ENCODE measurements around the gene CRACDL. TPM values are rescaled to one million over a fixed set of nuclear protein-coding genes. Genes with fewer than 3 reads are reported as not detected.

The CRACDL gene
- total RNA-seq, 1 experiment from 2014 or later: not detected

GRCh38 chr2:98903767-98904485, 32.1 kb downstream of the CRACDL start:
- no peak overlapping the region for H2AFZ ChIP-seq (ENCODE audit: low read length)
- no peak overlapping the region for H3K4me3 ChIP-seq (ENCODE audit: low read length)
- no peak for ATAC-seq
- CTCF ChIA-PET: no interaction called here
- no TSS peak for BruUV-seq (replicated peaks)
- H3F3A ChIP-seq (ENCODE audit: low read length, unreplicated experiment): no peaks in the 10 kb centered on the region
- no peak overlapping the region for H3K27ac ChIP-seq (ENCODE audit: low read length)
- DNase-seq: no peak
- POLR2A ChIA-PET (ENCODE audit: unreplicated experiment): no interaction called here
- TF ChIP-seq EZH2phosphoT487 (IDR thresholded peaks at IDR 0.05; ENCODE audit: borderline replicate concordance, low read length): no peak
- H3K9me3 ChIP-seq (ENCODE audit: low read length): no peaks in the 10 kb centered on the region
- no peak overlapping the region for H3K9ac ChIP-seq (ENCODE audit: low read length)
- H4K20me1 ChIP-seq (ENCODE audit: low read length): no peaks in the 10 kb centered on the region
- no peak overlapping the region for H3K4me2 ChIP-seq (ENCODE audit: low read length)
- H3K9me2 ChIP-seq (replicated peaks; ENCODE audit: low read length): no peaks in the 10 kb centered on the region
- peaks cover 10% of the 10 kb centered on the region for H3K4me1 ChIP-seq (ENCODE audit: insufficient read depth, low read length)
- no peaks in the 10 kb centered on the region for H3K79me2 ChIP-seq (ENCODE audit: low read length)
- no peaks in the 10 kb centered on the region for H3K36me3 ChIP-seq (ENCODE audit: low read depth, low read length)
- intact Hi-C loops (cut with micrococcal nuclease): no loop called here
- H3K27me3 ChIP-seq (ENCODE audit: low read length): no peaks in the 10 kb centered on the region

GRCh38 chr2:98903064-98903355, 33.0 kb downstream of the CRACDL start:
- H3K9me3 ChIP-seq (ENCODE audit: low read length): no peaks in the 10 kb centered on the region
- no peaks in the 10 kb centered on the region for H3K9me2 ChIP-seq (replicated peaks; ENCODE audit: low read length)
- no peaks in the 10 kb centered on the region for H3K79me2 ChIP-seq (ENCODE audit: low read length)
- no peaks in the 10 kb centered on the region for H3K36me3 ChIP-seq (ENCODE audit: low read depth, low read length)
- ATAC-seq (no peak), DNase-seq (no peak)
- peaks cover under 1% of the 10 kb centered on the region; the same call in 1 of the 2 replicates for H3K4me1 ChIP-seq (ENCODE audit: insufficient read depth, low read length)
- no peaks in the 10 kb centered on the region for H3K27me3 ChIP-seq (ENCODE audit: low read length)
- no peak overlapping the region for H3K9ac ChIP-seq (ENCODE audit: low read length)
- H2AFZ ChIP-seq (ENCODE audit: low read length): no peak overlapping the region
- no peaks in the 10 kb centered on the region for H3F3A ChIP-seq (ENCODE audit: low read length, unreplicated experiment)
- intact Hi-C loops (cut with micrococcal nuclease): no loop called here
- TF ChIP-seq EZH2 (IDR thresholded peaks at IDR 0.05; ENCODE audit: low read length, unreplicated experiment) (no peak), EZH2phosphoT487 (IDR thresholded peaks at IDR 0.05; ENCODE audit: borderline replicate concordance, low read length) (no peak), CTCF (conservative IDR thresholded peaks at IDR 0.05; ENCODE audit: low read depth, low read length) (no peak)
- no peak overlapping the region for H3K4me2 ChIP-seq (ENCODE audit: low read length)
- ChIA-PET POLR2A (ENCODE audit: unreplicated experiment) (no interaction called here), CTCF (no interaction called here)
- no peak overlapping the region for H3K4me3 ChIP-seq (ENCODE audit: low read length)
- no peak overlapping the region for H3K27ac ChIP-seq (ENCODE audit: low read length)
- no peaks in the 10 kb centered on the region for H4K20me1 ChIP-seq (ENCODE audit: low read length)
- BruUV-seq (replicated peaks): no TSS peak

- Histone ChIP-seq H3F3A (ENCODE audit: low read length, unreplicated experiment) (no peaks in the 10 kb centered on the region), H2AFZ (ENCODE audit: low read length) (no peak overlapping the region), H3K9me3 (ENCODE audit: low read length) (no peaks in the 10 kb centered on the region), H3K36me3 (ENCODE audit: low read depth, low read length) (no peaks in the 10 kb centered on the region), H3K9ac (ENCODE audit: low read length) (no peak overlapping the region), H3K4me1 (ENCODE audit: insufficient read depth, low read length) (no peaks in the 10 kb centered on the region), H3K4me2 (ENCODE audit: low read length) (no peak overlapping the region), H3K79me2 (ENCODE audit: low read length) (no peaks in the 10 kb centered on the region), H4K20me1 (ENCODE audit: low read length) (no peaks in the 10 kb centered on the region), H3K27me3 (ENCODE audit: low read length) (no peaks in the 10 kb centered on the region), H3K9me2 (replicated peaks; ENCODE audit: low read length) (no peaks in the 10 kb centered on the region), H3K27ac (ENCODE audit: low read length) (no peak overlapping the region), H3K4me3 (ENCODE audit: low read length) (no peak overlapping the region)
- ATAC-seq: no peak
- TF ChIP-seq EZH2phosphoT487 (IDR thresholded peaks at IDR 0.05; ENCODE audit: borderline replicate concordance, low read length) (no peak), CTCF (conservative IDR thresholded peaks at IDR 0.05; ENCODE audit: low read depth, low read length) (no peak), EZH2 (IDR thresholded peaks at IDR 0.05; ENCODE audit: low read length, unreplicated experiment) (no peak)
- no peak for DNase-seq
- ChIA-PET POLR2A (ENCODE audit: unreplicated experiment) (no interaction called here), CTCF (no interaction called here)
- intact Hi-C loops (cut with micrococcal nuclease): no loop called here
- BruUV-seq (replicated peaks): no TSS peak
These were observed 33.6 kb downstream of the CRACDL start for GRCh38 chr2:98902209-98903063.

All from PC-3 (cell line).